ENCODE results near the gene SKIL.

- TF ChIP-seq CTCF (conservative IDR thresholded peaks at IDR 0.05; ENCODE audit: low read depth, low read length): no peak
- no peak for TF ChIP-seq EZH2phosphoT487 (IDR thresholded peaks at IDR 0.05; ENCODE audit: borderline replicate concordance, low read length)
These were observed 74.9 kb downstream of the SKIL start for GRCh38 chr3:170432416-170432815.

Data from PC-3 (cell line).